T-cell (primary cell): ENCODE results near the gene CDC14A. TPM values are rescaled to one million over a fixed set of nuclear protein-coding genes. Genes with fewer than 3 reads are reported as not detected.
A peak's percentile ranks its signal among the peaks of the same experiment; 100 is the strongest.

ENCODE experiments used
- ATAC-seq, 4 experiments: fragments of 200-7000 bp in 3 of 4; fragments of 150-1000 bp in 1 of 4; cut with Tn5 transposase; replicated peaks in 1 of 4; 1 replicate in 3 of 4; 2 replicates in 1 of 4; pipeline ENCODE4 v1.10.0; 2021; ENCODE audit warnings: moderate library complexity in 3 of 4, mild to moderate bottlenecking in 2 of 4, moderate number of reproducible peaks in 1 of 4
- CTCF ChIA-PET, 2 donors: fragments of 300-600 bp; sonication (Branson Sonifier 250); formaldehyde crosslinking; loops; one replicate each; lab custom pipeline; 2022; ENCODE audit warnings: antibody characterized with exemption in 2 of 2; lab: Charles Lee
- POLR2A ChIA-PET, 2 donors: fragments of 300-600 bp; sonication (Branson Sonifier 250); formaldehyde crosslinking; loops; one replicate each; lab custom pipeline; 2022; ENCODE audit warnings: antibody characterized with exemption in 2 of 2; lab: Charles Lee
- DNase-seq, 35 experiments: peaks; one replicate each; pipeline versions ENCODE4 v3.0.0 to v3.0.0-alpha.2; 2013 to 2023
- H3K27ac ChIP-seq: one replicate; pipeline ENCODE4 v1.5.1; 2013; ENCODE audit warnings: low read length
- H3K27me3 ChIP-seq, 2 experiments: replicated peaks in 1 of 2; 1 replicate in 1 of 2; 2 replicates in 1 of 2; pipeline versions ENCODE4 v1.6.1 to v1.7.0; 2013; ENCODE audit warnings: low read length in 1 of 2, mixed read lengths in 1 of 2; ENCODE audit not compliant: control insufficient read depth in 2 of 2, insufficient read depth in 2 of 2; ENCODE audit errors: extremely low read depth in 1 of 2
- H3K36me3 ChIP-seq, 2 donors: 1 replicate in 1 of 2; 2 replicates in 1 of 2; pipeline versions ENCODE4 v1.6.1 to v1.7.0; 2013; ENCODE audit warnings: low read length in 1 of 2; ENCODE audit not compliant: control insufficient read depth in 2 of 2, insufficient read depth in 1 of 2; ENCODE audit errors: extremely low read depth in 1 of 2
- H3K4me1 ChIP-seq, 2 experiments: 1 replicate in 1 of 2; 2 replicates in 1 of 2; pipeline versions ENCODE4 v1.6.1 to v1.7.0; 2013; ENCODE audit warnings: low read length in 2 of 2, mixed read lengths in 1 of 2; ENCODE audit not compliant: insufficient read depth in 2 of 2, control insufficient read depth in 1 of 2; ENCODE audit errors: extremely low read depth in 1 of 2
- H3K4me3 ChIP-seq, 2 donors: 1 replicate in 1 of 2; 2 replicates in 1 of 2; pipeline versions ENCODE4 v1.5.1 to v1.7.0; 2013; ENCODE audit warnings: mild to moderate bottlenecking in 2 of 2, low read length in 1 of 2, moderate library complexity in 1 of 2; ENCODE audit not compliant: control insufficient read depth in 1 of 2; ENCODE audit errors: extremely low read depth in 1 of 2
- H3K9me3 ChIP-seq: 2 replicates; pipeline ENCODE4 v1.7.0; 2013
- H3K27ac Mint-ChIP-seq, 2 donors: one replicate each; pipeline ENCODE4 v1.8.0; 2020 to 2021; ENCODE audit warnings: mild to moderate bottlenecking in 2 of 2, mixed read lengths in 2 of 2
- H3K27me3 Mint-ChIP-seq, 2 donors: one replicate each; pipeline ENCODE4 v1.8.0; 2021 to 2022; ENCODE audit warnings: mixed read lengths in 2 of 2
- H3K36me3 Mint-ChIP-seq: one replicate; pipeline ENCODE4 v1.8.0; 2021; ENCODE audit warnings: mixed read lengths
- H3K4me1 Mint-ChIP-seq, 3 donors: one replicate each; pipeline ENCODE4 v1.8.0; 2020 to 2022; ENCODE audit warnings: mixed read lengths in 3 of 3, mild to moderate bottlenecking in 1 of 3
- H3K4me3 Mint-ChIP-seq, 3 donors: one replicate each; pipeline ENCODE4 v1.8.0; 2020 to 2022; ENCODE audit warnings: mild to moderate bottlenecking in 3 of 3, mixed read lengths in 3 of 3, moderate library complexity in 3 of 3
- H3K9me3 Mint-ChIP-seq, 3 donors: one replicate each; pipeline ENCODE4 v1.8.0; 2020 to 2022; ENCODE audit warnings: mixed read lengths in 3 of 3
- WGBS: methylation state at CpG from one replicate; pipeline ENCODE4 v1.1.5; 2013; ENCODE audit warnings: missing lambda C conversion rate; ENCODE audit not compliant: insufficient coverage; 5-methylcytosine and 5-hydroxymethylcytosine counted together
- total RNA-seq, 35 experiments: library from RNA in 6 of 35; stranded (reverse) in 6 of 35; fragments of 120-200 nt in 1 of 35; gene quantifications; one replicate each; pipeline versions ENCODE4 v1.2.1 to v1.2.4 and lab custom pipeline; 2013 to 2026

The CDC14A gene
- total RNA-seq, 5 donors from 2014 or later (not counting 1 experiment from before 2014, with no cell fraction given): 77.1 to 169 (median 91.6) TPM

GRCh38 chr1:100438375-100438774, 86.1 kb downstream of the CDC14A start:
- H3K36me3 Mint-ChIP-seq: peaks cover 45% of the 10 kb centered on the region
- H3K4me3 Mint-ChIP-seq: peak overlapping the region in 1 of 3 donors; percentile 59
- no peak overlapping the region for H3K4me3 ChIP-seq
- H3K27me3 ChIP-seq: no peaks in the 10 kb centered on the region
- peaks cover 9% of the 10 kb centered on the region in 2 donors for H3K36me3 ChIP-seq
- H3K4me1 Mint-ChIP-seq: peaks cover 77 to 80% (median 79%) of the 10 kb centered on the region in 3 donors
- no peaks in the 10 kb centered on the region for H3K9me3 ChIP-seq
- H3K27ac ChIP-seq: peak overlapping the region; percentile 97
- H3K9me3 Mint-ChIP-seq: peaks cover 0 to 11% (median 8%) of the 10 kb centered on the region in 3 donors
- ChIA-PET CTCF (interaction anchor here in 1 of 2 donors (3.7 kb wide), 1 partner anchor 17 kb away, joined by 44 read pairs; no protein-coding TSS in a partner anchor), POLR2A (interaction anchor here in 1 of 2 donors (0.7 to 1.8 kb wide), 2 partner anchors 18 to 84 kb away, joined by 3 to 7 read pairs; no protein-coding TSS in a partner anchor)
- H3K4me1 ChIP-seq: peaks cover 49 to 60% of the 10 kb centered on the region in 2 experiments
- H3K27me3 Mint-ChIP-seq: no peaks in the 10 kb centered on the region
- no CpG with 5 or more reads among the region's 1 CpG for WGBS
- DNase-seq (no peak), ATAC-seq (no peak)
- H3K27ac Mint-ChIP-seq: peak overlapping the region; percentile 98 to 99

GRCh38 chr1:100438789-100439188, 86.5 kb downstream of the CDC14A start:
- Mint-ChIP-seq H3K36me3 (peaks cover 48% of the 10 kb centered on the region), H3K27ac (peak overlapping the region; percentile 98 to 99), H3K4me1 (peaks cover 77 to 80% (median 79%) of the 10 kb centered on the region in 3 donors), H3K27me3 (no peaks in the 10 kb centered on the region), H3K4me3 (peak overlapping the region in 1 of 3 donors; percentile 59), H3K9me3 (peaks cover 0 to 11% (median 8%) of the 10 kb centered on the region in 3 donors)
- POLR2A ChIA-PET: interaction anchor here (0.7 to 1.8 kb wide), 5 partner anchors 10 to 86 kb away, joined by 3 to 7 read pairs (median 5); no protein-coding TSS in a partner anchor
- DNase-seq (no peak), ATAC-seq (no peak)
- H3K9me3 ChIP-seq: no peaks in the 10 kb centered on the region
- H3K27me3 ChIP-seq: no peaks in the 10 kb centered on the region
- WGBS: 80% methylated on average over 1 of the region's 3 CpGs
- H3K27ac ChIP-seq: peak overlapping the region; percentile 97
- H3K4me3 ChIP-seq: no peak overlapping the region
- H3K36me3 ChIP-seq: peaks cover 9% of the 10 kb centered on the region in 2 donors
- peaks cover 53 to 60% of the 10 kb centered on the region in 2 experiments for H3K4me1 ChIP-seq
- CTCF ChIA-PET: interaction anchor here (0.7 to 3.7 kb wide), 3 partner anchors 16 to 824 kb away, joined by 4 to 44 read pairs (median 6); no protein-coding TSS in a partner anchor

GRCh38 chr1:100440075-100440809, 87.9 kb downstream of the CDC14A start:
- CTCF ChIA-PET: interaction anchor here (0.6 to 3.7 kb wide), 14 partner anchors 8 to 87 kb away, joined by 3 to 44 read pairs (median 4); no protein-coding TSS in a partner anchor
- POLR2A ChIA-PET: interaction anchor here (0.5 to 2.2 kb wide), 19 partner anchors 16 to 372 kb away, joined by 3 to 13 read pairs (median 5); partner anchors contain the start of genes CDC14A (in 1 of the 2) and TRMT13 (in 1 of the 2)
- WGBS: no CpG with 5 or more reads among the region's 4 CpGs
- Histone ChIP-seq H3K9me3 (no peaks in the 10 kb centered on the region), H3K4me1 (peaks cover 53 to 73% of the 10 kb centered on the region in 2 experiments), H3K36me3 (peaks cover 9% of the 10 kb centered on the region in 2 donors), H3K4me3 (no peak overlapping the region), H3K27ac (peak overlapping the region; percentile 97), H3K27me3 (no peaks in the 10 kb centered on the region)
- Mint-ChIP-seq H3K36me3 (peaks cover 47% of the 10 kb centered on the region), H3K4me3 (peak overlapping the region; percentile 4 to 59 (median 41)), H3K9me3 (peaks cover 0 to under 1% (median under 1%) of the 10 kb centered on the region in 3 donors), H3K27ac (peak overlapping the region; percentile 98 to 99), H3K27me3 (no peaks in the 10 kb centered on the region), H3K4me1 (peaks cover 78 to 80% (median 79%) of the 10 kb centered on the region in 3 donors)
- DNase-seq (peak; percentile 57 to 88 (median 77)), ATAC-seq (peak; percentile 92 to 97 (median 94))

GRCh38 chr1:100441146-100441545, 88.8 kb downstream of the CDC14A start:
- Histone ChIP-seq H3K4me1 (peaks cover 52 to 81% of the 10 kb centered on the region in 2 experiments), H3K36me3 (peaks cover 4 to 5% of the 10 kb centered on the region in 2 donors), H3K27ac (peak overlapping the region; percentile 97), H3K4me3 (peak overlapping the region in 1 of 2 donors; percentile 23), H3K9me3 (no peaks in the 10 kb centered on the region), H3K27me3 (no peaks in the 10 kb centered on the region)
- WGBS: no CpG with 5 or more reads among the region's 2 CpGs
- ChIA-PET CTCF (interaction anchor here (0.7 to 3.7 kb wide), 5 partner anchors 9 to 88 kb away, joined by 3 to 44 read pairs (median 8); no protein-coding TSS in a partner anchor), POLR2A (interaction anchor here (0.9 to 2.2 kb wide), 6 partner anchors 12 to 90 kb away, joined by 3 to 10 read pairs (median 5); partner anchors contain the start of gene CDC14A (in 1 of the 2))
- DNase-seq (peak in 1 of 35 experiments; percentile 48), ATAC-seq (no peak)
- peaks cover 49% of the 10 kb centered on the region for H3K36me3 Mint-ChIP-seq
- H3K27ac Mint-ChIP-seq: peak overlapping the region; percentile 91 to 93
- H3K9me3 Mint-ChIP-seq: no peaks in the 10 kb centered on the region
- H3K4me1 Mint-ChIP-seq: peaks cover 81 to 83% (median 81%) of the 10 kb centered on the region in 3 donors
- peak overlapping the region in 1 of 3 donors; percentile 59 for H3K4me3 Mint-ChIP-seq
- no peaks in the 10 kb centered on the region for H3K27me3 Mint-ChIP-seq

- peaks cover 47% of the 10 kb centered on the region for H3K36me3 Mint-ChIP-seq
- H3K4me3 Mint-ChIP-seq: peak overlapping the region in 2 of 3 donors; percentile 25 to 59
- peak overlapping the region; percentile 91 to 93 for H3K27ac Mint-ChIP-seq
- peaks cover 3 to 4% of the 10 kb centered on the region in 2 donors for H3K36me3 ChIP-seq
- DNase-seq (peak in 28 of 35 experiments; percentile 14 to 66 (median 35)), ATAC-seq (peak; percentile 11 to 43 (median 30))
- H3K27me3 ChIP-seq: no peaks in the 10 kb centered on the region
- H3K4me3 ChIP-seq: no peak overlapping the region
- no peaks in the 10 kb centered on the region for H3K9me3 Mint-ChIP-seq
- H3K4me1 Mint-ChIP-seq: peaks cover 80 to 85% (median 82%) of the 10 kb centered on the region in 3 donors
- no CpG with 5 or more reads among the region's 1 CpG for WGBS
- peak overlapping the region; percentile 97 for H3K27ac ChIP-seq
- no peaks in the 10 kb centered on the region for H3K27me3 Mint-ChIP-seq
- ChIA-PET POLR2A (interaction anchor here (0.6 to 2.2 kb wide), 8 partner anchors 9 to 820 kb away, joined by 3 to 10 read pairs (median 4); partner anchors contain the start of gene CDC14A (in 1 of the 2)), CTCF (interaction anchor here (0.6 to 3.7 kb wide), 6 partner anchors 14 to 89 kb away, joined by 3 to 44 read pairs (median 5); no protein-coding TSS in a partner anchor)
- no peaks in the 10 kb centered on the region for H3K9me3 ChIP-seq
- H3K4me1 ChIP-seq: peaks cover 57 to 86% of the 10 kb centered on the region in 2 experiments
These were observed 89.3 kb downstream of the CDC14A start for GRCh38 chr1:100441651-100442050.
